ENCODE data around the gene ST8SIA6. TPM values are rescaled to one million over a fixed set of nuclear protein-coding genes. Genes with fewer than 3 reads are reported as not detected.

Gene ST8SIA6
- total RNA-seq, 1 donor from 2014 or later, result 0.23 TPM

DNA sequence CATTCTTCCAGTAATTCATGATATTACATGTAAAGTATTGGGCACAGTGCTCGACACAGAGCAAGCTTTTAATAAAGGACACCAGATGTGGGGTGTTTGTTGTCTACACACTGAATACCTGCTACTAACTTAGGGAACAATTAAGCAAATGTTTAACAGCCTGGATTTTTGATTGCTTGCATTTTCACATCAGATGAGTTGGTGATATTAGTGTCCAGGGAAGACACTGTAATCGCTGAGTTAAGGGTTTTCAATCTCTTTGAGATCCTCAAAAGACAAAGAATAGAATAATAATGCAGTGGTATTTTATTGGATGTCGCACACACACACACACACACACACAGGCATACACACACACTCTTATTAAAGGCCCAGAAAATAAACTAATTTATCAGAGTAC lies 147.3 kb downstream of the ST8SIA6 start:
- no peak for TF ChIP-seq CTCF (conservative IDR thresholded peaks at IDR 0.05; ENCODE audit: low read depth, low read length)
- DNase-seq (ENCODE audit: low read depth), result no peak
- no peak overlapping the region for H3K4me3 ChIP-seq (ENCODE audit: low read depth, low read length)

GRCh38 chr10:17292375-17292774 lies 162.0 kb downstream of the ST8SIA6 start:
- DNase-seq (ENCODE audit: low read depth), result no peak
- no peak for TF ChIP-seq CTCF (conservative IDR thresholded peaks at IDR 0.05; ENCODE audit: low read depth, low read length)
- no peak overlapping the region for H3K4me3 ChIP-seq (ENCODE audit: low read depth, low read length)

DNA sequence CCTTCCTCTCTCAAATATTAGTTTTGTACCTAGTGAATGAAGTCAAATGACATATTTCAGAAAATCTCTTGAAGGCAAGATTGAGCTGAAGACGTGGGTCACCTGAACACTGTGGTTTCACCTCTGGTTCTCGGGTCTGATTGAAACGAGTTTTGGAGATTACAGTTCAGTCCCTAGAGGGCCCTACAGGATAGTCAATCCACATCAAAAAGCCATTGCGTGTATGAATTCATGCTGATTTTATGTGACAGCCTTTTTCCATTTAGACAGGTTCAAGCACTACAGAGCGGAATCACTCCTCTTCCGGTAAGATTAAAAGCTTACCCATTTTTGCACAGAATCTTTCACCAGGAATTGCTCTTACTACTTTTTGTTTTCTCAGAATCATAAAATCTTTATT lies 164.2 kb downstream of the ST8SIA6 start:
- no peak for DNase-seq (ENCODE audit: low read depth)
- TF ChIP-seq CTCF (conservative IDR thresholded peaks at IDR 0.05; ENCODE audit: low read depth, low read length), result peak; percentile 40
- no peak overlapping the region for H3K4me3 ChIP-seq (ENCODE audit: low read depth, low read length)

DNA sequence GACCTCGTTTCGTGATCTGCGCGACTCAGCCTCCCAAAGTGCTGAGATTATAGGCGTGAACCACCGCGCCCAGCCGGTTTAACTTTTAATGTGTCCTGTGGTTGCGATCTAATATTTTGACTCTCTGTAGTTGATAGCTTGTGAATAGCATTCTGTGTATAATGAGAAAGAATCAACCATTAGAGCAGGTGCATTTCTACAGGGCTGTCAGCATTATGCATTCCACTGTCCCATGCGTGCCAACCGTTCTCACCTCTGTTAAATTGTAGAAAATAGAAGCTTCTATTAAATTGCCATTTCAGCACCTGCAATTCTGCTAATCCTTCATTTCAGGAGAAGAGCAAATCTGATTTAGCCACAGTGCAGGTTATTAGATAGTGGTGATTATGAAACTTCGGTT lies 164.6 kb downstream of the ST8SIA6 start:
- no peak for TF ChIP-seq CTCF (conservative IDR thresholded peaks at IDR 0.05; ENCODE audit: low read depth, low read length)

DNA sequence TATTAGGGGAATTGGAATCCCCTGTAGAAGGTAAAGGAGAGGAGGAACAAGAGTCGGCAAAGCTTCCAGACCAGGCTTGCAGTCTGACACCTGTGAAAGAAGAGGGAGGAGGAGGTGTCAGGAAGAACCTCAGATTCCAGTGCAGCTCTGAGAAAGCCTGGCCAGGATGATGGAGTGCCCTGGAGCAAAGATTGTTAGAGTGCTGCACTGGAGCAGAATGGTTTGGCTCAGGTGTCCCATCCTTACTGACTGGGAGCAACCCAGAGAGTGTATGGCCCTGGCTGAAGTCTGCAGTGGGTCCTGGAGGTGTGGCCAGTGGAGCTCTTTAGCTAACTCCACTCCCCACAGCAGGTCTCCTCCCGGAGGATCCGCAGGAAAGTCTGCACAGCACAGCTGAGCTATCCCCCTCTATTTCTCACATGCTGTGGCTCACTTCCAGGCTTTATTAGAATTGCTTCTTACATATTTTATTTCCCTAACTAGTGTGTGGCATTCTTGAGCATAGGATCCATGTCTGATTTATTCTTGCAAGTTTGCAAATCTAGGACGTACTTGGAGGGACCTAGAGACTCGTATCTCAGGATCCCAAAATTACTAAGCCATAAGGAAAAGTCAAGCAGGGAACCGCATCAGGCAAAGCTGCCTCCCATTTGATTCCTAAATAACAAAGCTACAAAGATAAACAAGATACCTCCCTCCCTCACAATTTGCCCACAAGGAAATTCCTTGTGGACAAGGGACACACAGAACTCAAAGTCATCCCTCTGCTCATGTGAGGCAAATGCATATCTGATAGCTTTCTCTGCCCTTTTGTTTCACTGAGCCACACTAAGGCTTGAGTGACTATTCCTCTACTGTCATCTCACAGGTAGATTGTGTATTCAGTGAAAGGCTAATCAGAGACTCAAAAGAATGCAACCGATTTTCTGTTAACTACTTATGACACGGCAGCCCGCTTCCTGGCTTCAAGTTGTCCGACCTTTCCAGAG lies 167.5 kb downstream of the ST8SIA6 start:
- no peak for TF ChIP-seq CTCF (conservative IDR thresholded peaks at IDR 0.05; ENCODE audit: low read depth, low read length)
- H3K4me3 ChIP-seq (ENCODE audit: low read depth, low read length), result no peak overlapping the region
- DNase-seq (ENCODE audit: low read depth), result no peak

More for the DNA sequence above, 164.6 kb downstream of the ST8SIA6 start:
- DNase-seq (ENCODE audit: low read depth), result no peak
- H3K4me3 ChIP-seq (ENCODE audit: low read depth, low read length), result no peak overlapping the region

GRCh38 chr10:17282311-17282710 lies 172.1 kb downstream of the ST8SIA6 start:
- no peak for TF ChIP-seq CTCF (conservative IDR thresholded peaks at IDR 0.05; ENCODE audit: low read depth, low read length)
- DNase-seq (ENCODE audit: low read depth), result no peak
- H3K4me3 ChIP-seq (ENCODE audit: low read depth, low read length), result no peak overlapping the region

All from epithelial cell of proximal tubule (primary cell).